WI38 (cell line): ENCODE results near the gene PPP6R3.

Experiments
- H3K4me3 ChIP-seq: 2 replicates; pipeline ENCODE4 v1.5.1; 2011; ENCODE audit warnings: low read depth, mild to moderate bottlenecking, control low read depth, low read length
- CTCF ChIP-seq: IDR thresholded peaks from 2 replicates; pipeline ENCODE4 v1.5.1; 2012; ENCODE audit warnings: low read depth, mild to moderate bottlenecking, control low read depth, low read length

The PPP6R3 gene

GRCh38 chr11:68521969-68522652, 61.6 kb downstream of the PPP6R3 start:
- H3K4me3 ChIP-seq: no peak overlapping the region
- no peak for TF ChIP-seq CTCF

GRCh38 chr11:68523033-68523432, 62.5 kb downstream of the PPP6R3 start:
- H3K4me3 ChIP-seq: no peak overlapping the region
- TF ChIP-seq CTCF: no peak

GRCh38 chr11:68523743-68524142, 63.2 kb downstream of the PPP6R3 start:
- H3K4me3 ChIP-seq: no peak overlapping the region
- TF ChIP-seq CTCF: no peak

GRCh38 chr11:68524213-68524612, 63.7 kb downstream of the PPP6R3 start:
- no peak for TF ChIP-seq CTCF
- no peak overlapping the region for H3K4me3 ChIP-seq

GRCh38 chr11:68524681-68525080, 64.1 kb downstream of the PPP6R3 start:
- no peak overlapping the region for H3K4me3 ChIP-seq
- no peak for TF ChIP-seq CTCF

GRCh38 chr11:68525336-68525735, 64.8 kb downstream of the PPP6R3 start:
- no peak overlapping the region for H3K4me3 ChIP-seq
- no peak for TF ChIP-seq CTCF

GRCh38 chr11:68525930-68526329, 65.4 kb downstream of the PPP6R3 start:
- no peak for TF ChIP-seq CTCF
- no peak overlapping the region for H3K4me3 ChIP-seq
